Left hindlimb (tissue), 1 donor: ENCODE data around the gene MRPL51.

Source experiments
- DNase-seq: peaks from one replicate; pipeline ENCODE4 v3.0.0-alpha.2; 2018

The MRPL51 gene

GRCh38 chr12:6492838-6493496 is at the start of gene MRPL51:
MRPL51 (minus strand) TSS chr12:6493262; CDS start chr12:6493136, 126 bp downstream.
- peak; percentile 96 for DNase-seq

GRCh38 chr12:6542209-6543009 is 49.3 kb upstream of the MRPL51 start:
- DNase-seq: no peak

- no peak for DNase-seq
Measured at GRCh38 chr12:6541371-6542165, 48.5 kb upstream of the MRPL51 start.

GRCh38 chr12:6540181-6540877 is 47.3 kb upstream of the MRPL51 start:
- peak; percentile 92 for DNase-seq

GRCh38 chr12:6539707-6540134 is 46.7 kb upstream of the MRPL51 start:
- no peak for DNase-seq

- DNase-seq: no peak
Measured at GRCh38 chr12:6539314-6539682, 46.2 kb upstream of the MRPL51 start.

GRCh38 chr12:6538420-6539313 is 45.6 kb upstream of the MRPL51 start:
- DNase-seq: peak; percentile 47

GRCh38 chr12:6537580-6538419 is 44.7 kb upstream of the MRPL51 start:
- peak; percentile 79 for DNase-seq

GRCh38 chr12:6536894-6537579 is 44.0 kb upstream of the MRPL51 start:
- DNase-seq: no peak

GRCh38 chr12:6535960-6536847 is 43.1 kb upstream of the MRPL51 start:
- DNase-seq: no peak

GRCh38 chr12:6535697-6535946 is 42.6 kb upstream of the MRPL51 start:
- DNase-seq: no peak

- DNase-seq: peak; percentile 70
Measured at GRCh38 chr12:6534945-6535696, 42.1 kb upstream of the MRPL51 start.

GRCh38 chr12:6534695-6534944 is 41.6 kb upstream of the MRPL51 start:
- no peak for DNase-seq

- DNase-seq: peak; percentile 97
Measured at GRCh38 chr12:6533923-6534694, 41.0 kb upstream of the MRPL51 start, which contains the start of gene GAPDH. GAPDH (plus strand) TSS chr12:6534517; CDS start chr12:6534833, 316 bp downstream.

GRCh38 chr12:6533653-6533922 is 40.5 kb upstream of the MRPL51 start:
- DNase-seq: peak; percentile 92

- DNase-seq: peak; percentile 88
Measured at GRCh38 chr12:6532927-6533652, 40.0 kb upstream of the MRPL51 start.
